Choroid plexus epithelial cell (primary cell): Measurements from ENCODE around the gene ZNRD2.

Experiments used
- DNase-seq: peaks from one replicate; pipeline ENCODE4 v3.0.0-alpha.2; 2010; ENCODE audit warnings: low read depth
- H3K4me3 ChIP-seq: 2 replicates; pipeline ENCODE4 v1.5.1; 2011; ENCODE audit warnings: low read depth, mild to moderate bottlenecking, control low read depth, low read length, moderate library complexity
- CTCF ChIP-seq: conservative IDR thresholded peaks from 2 replicates; pipeline ENCODE4 v1.5.1; 2011; ENCODE audit warnings: low read depth, mild to moderate bottlenecking, control low read depth, inconsistent platforms, low read length, moderate library complexity

ZNRD2 gene

GRCh38 chr11:65591939-65592857 lies 21.9 kb downstream of the ZNRD2 start:
- peak; percentile 57 for DNase-seq
- peak; percentile 23 for TF ChIP-seq CTCF
- peak overlapping the region; percentile 47 for H3K4me3 ChIP-seq

- no peak for TF ChIP-seq CTCF
- H3K4me3 ChIP-seq, result no peak overlapping the region
Observed at GRCh38 chr11:65592858-65593517, 22.7 kb downstream of the ZNRD2 start.

GRCh38 chr11:65593518-65594414 lies 23.5 kb downstream of the ZNRD2 start:
- peak; percentile 76 for TF ChIP-seq CTCF
- DNase-seq, result no peak
- H3K4me3 ChIP-seq, result no peak overlapping the region

More at GRCh38 chr11:65592858-65593517, 22.7 kb downstream of the ZNRD2 start:
- no peak for DNase-seq

GRCh38 chr11:65595131-65595530 lies 24.9 kb downstream of the ZNRD2 start:
- DNase-seq, result no peak
- no peak overlapping the region for H3K4me3 ChIP-seq
- no peak for TF ChIP-seq CTCF

GRCh38 chr11:65595543-65596281 lies 25.4 kb downstream of the ZNRD2 start, which contains the start of gene KCNK7:
TSS of gene KCNK7 (minus strand) at chr11:65595800. CDS start at chr11:65595772, 28 bp downstream.
- TF ChIP-seq CTCF, result no peak
- DNase-seq, result no peak
- no peak within 1 kb of the TSS for H3K4me3 ChIP-seq

GRCh38 chr11:65596520-65596919 lies 26.2 kb downstream of the ZNRD2 start:
- no peak for DNase-seq
- H3K4me3 ChIP-seq, result no peak overlapping the region
- no peak for TF ChIP-seq CTCF
